Activated CD4-positive, CD25-positive, alpha-beta regulatory T cell treated with anti-CD3 and anti-CD28 coated beads, Interleukin-2, amount 50 U/mL, for 24 hours (primary cell): ENCODE measurements around the gene OR10G4.
"Not testable (repeated sequence)": the region's sequence is repeated elsewhere in the genome, so short reads cannot be mapped to it uniquely, and the experiment has no call there.

Experiments used
- ATAC-seq, 2 donors: fragments of 150-1000 bp; cut with Tn5 transposase; one replicate each; pipeline ENCODE4 v1.10.0; 2021; ENCODE audit warnings: mild to moderate bottlenecking in 1 of 2, moderate library complexity in 1 of 2

Gene OR10G4

GRCh38 chr11:124012697-124013096 is at the start of gene OR10G4:
Gene OR10G4, plus strand, starts transcription at chr11:124012997. Its CDS starts 2,578 bp downstream, at chr11:124015575.
- ATAC-seq = no peak

DNA sequence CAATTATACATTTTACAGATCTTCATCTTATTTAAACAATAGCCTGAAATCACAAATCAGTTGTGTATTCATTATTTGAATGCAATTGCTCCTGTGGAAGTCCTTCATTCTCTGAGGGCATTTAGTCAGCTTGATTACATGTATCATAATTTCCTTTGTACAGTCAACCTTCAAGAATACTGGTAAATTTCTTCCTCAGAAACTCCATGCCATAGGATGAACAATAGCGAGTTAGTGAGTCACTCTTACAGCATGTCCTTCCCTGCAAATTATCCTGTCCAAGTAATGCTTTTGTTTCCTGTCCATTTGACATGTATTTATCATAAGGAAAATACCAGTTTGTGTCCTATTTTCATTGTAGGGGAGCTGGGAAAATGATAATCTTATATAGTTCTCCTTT is 39.0 kb upstream of the OR10G4 start:
- ATAC-seq = no peak

DNA sequence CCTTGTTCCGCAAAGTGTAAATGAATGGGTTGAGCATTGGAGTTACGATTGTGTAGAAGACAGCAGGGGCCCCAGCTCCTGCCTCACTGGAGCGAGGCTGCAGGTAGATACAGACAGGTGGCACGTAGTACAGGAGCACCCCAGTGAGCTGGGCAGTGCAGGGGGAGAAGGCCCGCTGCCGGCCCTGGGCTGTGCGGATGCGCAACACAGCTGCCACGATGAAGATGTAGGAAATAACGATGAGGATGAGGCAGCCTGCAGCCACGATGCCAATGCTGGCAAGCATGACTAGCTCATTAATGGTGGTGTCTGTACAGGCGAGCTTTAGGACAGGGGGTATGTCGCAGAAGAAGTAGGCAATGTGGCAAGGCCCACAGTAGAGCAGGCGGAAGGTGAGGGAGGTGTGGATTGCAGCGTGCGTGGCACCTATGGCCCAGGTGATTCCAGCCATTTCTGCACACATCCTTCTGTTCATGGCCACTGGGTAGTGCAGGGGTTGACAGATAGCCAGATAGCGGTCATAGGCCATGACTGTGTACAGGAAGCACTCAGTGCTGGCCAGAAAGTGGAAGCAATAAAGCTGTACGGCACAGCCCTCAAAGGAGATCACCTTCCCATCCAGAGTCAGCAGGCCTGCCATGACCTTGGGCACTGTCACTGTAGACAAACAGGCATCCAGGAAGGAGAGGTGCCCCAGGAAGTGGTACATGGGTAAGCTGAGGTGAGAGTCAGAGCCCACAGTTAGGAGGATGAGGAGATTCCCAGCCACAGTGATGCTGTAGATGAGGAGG is 35.8 kb upstream of the OR10G4 start:
- no peak for ATAC-seq

GRCh38 chr11:123977731-123978347 is 35.0 kb upstream of the OR10G4 start, which contains the start of gene OR10S1:
Gene OR10S1, minus strand, starts transcription at chr11:123977781. Its CDS starts 117 bp downstream, at chr11:123977664.
- no peak for ATAC-seq

DNA sequence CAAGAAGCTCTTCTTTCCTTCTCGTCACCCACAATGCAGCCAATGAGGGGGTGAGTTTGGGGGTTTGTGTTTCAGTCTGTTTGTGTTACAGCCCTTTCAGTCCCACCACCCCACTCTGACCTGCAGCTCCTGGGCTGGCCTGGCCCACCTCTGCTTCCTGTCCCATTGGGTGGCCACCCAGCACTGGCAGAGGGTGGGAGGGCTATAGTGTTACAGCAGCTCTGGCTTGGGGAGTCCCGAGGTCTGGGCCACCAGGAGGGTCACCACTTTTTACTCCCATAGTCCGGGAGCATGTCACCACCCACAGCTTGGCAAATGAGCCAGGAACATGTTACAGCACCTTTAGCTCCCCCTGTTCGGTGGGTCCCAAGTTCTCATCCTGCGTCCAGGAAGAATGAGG is 33.5 kb upstream of the OR10G4 start:
- ATAC-seq = no peak

GRCh38 chr11:123995119-123995518 is 17.7 kb upstream of the OR10G4 start, which contains the start of gene OR10G6:
Gene OR10G6, minus strand, starts transcription at chr11:123995161. Its CDS starts 0 bp downstream, at chr11:123995161.
- no peak for ATAC-seq

GRCh38 chr11:124015837-124016236 is 3.0 kb downstream of the OR10G4 start:
- ATAC-seq = not testable (repeated sequence)

- no peak for ATAC-seq
Measured at GRCh38 chr11:124026498-124026897, 13.7 kb downstream of the OR10G4 start, which contains the start of gene OR10G8. Gene OR10G8, plus strand, starts transcription at chr11:124026798. Its CDS starts 2,825 bp downstream, at chr11:124029623.

DNA sequence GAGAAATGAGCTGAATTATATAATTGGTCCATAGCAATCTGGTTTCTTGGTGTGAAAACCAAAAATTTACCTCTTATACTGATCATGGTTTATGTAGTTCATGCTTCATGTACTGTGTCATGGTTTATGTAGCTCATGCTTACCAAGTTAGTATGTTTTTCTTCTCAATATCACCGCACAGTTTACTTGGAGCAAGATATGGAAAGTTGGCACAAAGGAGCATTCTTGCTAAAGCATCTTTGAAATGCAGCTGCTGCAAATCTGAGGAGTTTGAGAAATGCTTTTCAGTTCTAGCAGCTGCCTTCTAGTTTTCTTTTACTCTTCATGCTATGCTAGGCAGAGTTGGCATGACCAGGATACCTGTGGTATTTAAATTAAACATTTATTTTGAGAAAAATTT is 23.9 kb downstream of the OR10G4 start:
- ATAC-seq = no peak

- no peak for ATAC-seq
Measured at GRCh38 chr11:124039557-124039956, 26.8 kb downstream of the OR10G4 start.

- ATAC-seq = no peak
Measured at GRCh38 chr11:124041254-124041653, 28.5 kb downstream of the OR10G4 start, which contains the start of gene OR10G7. Gene OR10G7, minus strand, starts transcription at chr11:124041325. Its CDS starts 2,324 bp downstream, at chr11:124039001.

DNA sequence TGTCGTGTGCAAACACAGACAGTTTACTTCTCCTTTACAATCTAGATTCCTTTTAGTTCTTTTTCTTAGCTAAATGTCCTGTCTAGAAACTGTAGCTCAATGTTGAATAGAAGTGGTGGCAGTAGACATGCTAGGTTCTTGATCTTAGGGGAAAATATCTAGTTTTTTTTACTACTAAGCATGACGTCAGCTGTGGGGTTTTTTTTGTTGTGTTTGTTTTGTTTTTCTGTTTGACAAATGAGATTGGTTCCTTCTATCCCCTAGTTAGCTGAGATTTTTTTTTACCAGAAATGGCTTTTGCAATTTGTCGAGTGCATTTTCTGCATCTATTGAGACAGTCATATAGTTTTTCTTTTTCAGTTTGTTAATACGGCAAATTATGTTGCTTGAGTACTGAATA is 30.6 kb downstream of the OR10G4 start:
- ATAC-seq = no peak

DNA sequence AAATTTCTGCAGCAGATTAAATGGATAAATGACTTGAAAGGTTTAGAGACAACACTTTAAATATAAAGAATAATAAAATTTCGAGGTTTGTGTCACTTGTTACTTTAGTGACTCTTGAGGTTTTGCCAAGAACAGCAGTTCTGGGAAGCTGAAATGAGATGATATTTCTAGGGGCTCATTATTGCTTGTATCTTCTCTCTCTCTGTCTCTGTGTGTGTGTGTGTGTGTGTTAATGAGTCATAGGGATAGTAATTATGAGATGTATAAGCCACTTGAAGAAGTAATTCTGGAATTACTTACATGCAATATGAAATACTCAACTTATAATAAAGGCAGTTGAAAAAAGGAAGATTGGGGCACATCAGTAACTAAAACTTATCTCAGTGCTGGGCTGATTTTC is 38.0 kb downstream of the OR10G4 start:
- no peak for ATAC-seq

DNA sequence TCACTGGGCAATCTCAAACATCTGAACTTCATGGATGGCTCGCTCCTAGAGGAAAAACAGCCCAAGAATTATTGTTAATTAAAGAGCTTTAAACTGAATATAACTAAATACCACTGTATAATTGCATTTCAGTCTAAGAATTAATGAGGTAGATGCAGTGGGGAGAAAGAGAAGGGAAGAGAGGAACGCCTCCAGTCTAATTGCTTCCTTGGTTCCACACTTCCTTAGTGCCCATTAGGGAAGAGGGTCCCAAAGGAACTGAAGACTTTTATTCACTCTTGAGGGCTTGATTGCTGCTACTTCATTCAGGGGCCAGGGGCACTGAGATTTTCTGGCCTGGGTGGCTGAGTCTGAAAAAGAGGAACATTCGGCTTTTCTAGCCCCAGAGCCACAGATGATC is 40.2 kb downstream of the OR10G4 start:
- ATAC-seq = no peak
